ENCODE data around the gene UNCX. TPM values are rescaled to one million over a fixed set of nuclear protein-coding genes. Genes with fewer than 3 reads are reported as not detected.

Gene UNCX
- total and polyA plus RNA-seq, 2 of the 8 experiments (the other 6 are each of a cell fraction or from before 2014, with no cell fraction given): not detected

- TF ChIP-seq ATF2 (IDR thresholded peaks at IDR 0.05; ENCODE audit: low read length) (no peak), JUN (IDR thresholded peaks at IDR 0.05; ENCODE audit: low read depth, low read length) (no peak), POLR2A (IDR thresholded peaks at IDR 0.05; ENCODE audit: control extremely low read depth in 1 of 2, low read depth in 2 of 2, low read length in 2 of 2) (no peak), CREB1 (IDR thresholded peaks at IDR 0.05) (no peak), ATF3 (IDR thresholded peaks at IDR 0.05; ENCODE audit: insufficient read depth, low read depth, low read length) (no peak)
Observed at GRCh38 chr7:1249731-1250130, 17.1 kb downstream of the UNCX start (continued).
